AG04450 (cell line): ENCODE results near the gene CDH5. TPM values are rescaled to one million over a fixed set of nuclear protein-coding genes. Genes with fewer than 3 reads are reported as not detected.

ENCODE experiments used
- CTCF ChIA-PET: fragments of 300-600, 350-600 bp; formaldehyde crosslinking; extraction: SDS; loops from one replicate; lab custom pipeline; 2022; ENCODE audit warnings: antibody characterized with exemption, inconsistent platforms; lab: Charles Lee
- POLR2A ChIA-PET: fragments of 350-600 bp; formaldehyde crosslinking; extraction: SDS; loops from one replicate; lab custom pipeline; 2021; ENCODE audit warnings: antibody characterized with exemption, inconsistent platforms; lab: Yijun Ruan, JAX
- DNase-seq: peaks from one replicate; pipeline ENCODE4 v3.0.0-alpha.2; 2011; ENCODE audit warnings: low read depth, low spot score
- H3K27ac ChIP-seq: one replicate; pipeline ENCODE4 v1.5.1; 2012; ENCODE audit warnings: low read depth, low read length, control low read depth
- H3K27me3 ChIP-seq: one replicate; pipeline ENCODE4 v1.6.0; 2012; ENCODE audit warnings: low read length; ENCODE audit not compliant: control insufficient read depth, insufficient read depth
- H3K4me3 ChIP-seq: 2 replicates; pipeline ENCODE4 v1.5.1; 2011; ENCODE audit warnings: mild to moderate bottlenecking, low read depth, low read length, control low read depth
- H3K9me3 ChIP-seq: 2 replicates; pipeline ENCODE4 v1.5.1; 2012; ENCODE audit warnings: low read length; ENCODE audit not compliant: control insufficient read depth, insufficient read depth
- CTCF ChIP-seq: IDR thresholded peaks from 2 replicates; pipeline ENCODE4 v1.5.1; 2011; ENCODE audit warnings: low read depth, low read length, control low read depth, inconsistent platforms
- polyA plus RNA-seq: library from polyadenylated mRNA; depleted of rRNA; stranded (reverse); fragments of >200 nt; gene quantifications from 2 replicates; pipeline ENCODE4 v1.2.3, GENCODE V29; 2011

CDH5 gene
- polyA plus RNA-seq, 1 experiment = not detected

GRCh38 chr16:66426112-66427035 lies 59.9 kb downstream of the CDH5 start:
- ChIA-PET POLR2A (no interaction called here), CTCF (no interaction called here)
- no peak for DNase-seq
- peaks cover 66% of the 10 kb centered on the region for H3K27me3 ChIP-seq
- H3K27ac ChIP-seq = no peak overlapping the region
- peak overlapping the region; percentile 46 for H3K4me3 ChIP-seq
- H3K9me3 ChIP-seq = no peaks in the 10 kb centered on the region; the same call in 1 of the 2 replicates
- no peak for TF ChIP-seq CTCF

GRCh38 chr16:66427036-66427860 lies 60.8 kb downstream of the CDH5 start, which contains the start of gene BEAN1:
Gene BEAN1, plus strand, starts transcription at chr16:66427295. Its CDS starts 10,382 bp downstream, at chr16:66437677.
- H3K27ac ChIP-seq = no peak within 1 kb of the TSS
- no peak for TF ChIP-seq CTCF
- H3K27me3 ChIP-seq = peaks cover 69% of the 10 kb centered on the region
- peak within 1 kb of the TSS; percentile 46 for H3K4me3 ChIP-seq
- no peak for DNase-seq
- ChIA-PET POLR2A (no interaction called here), CTCF (no interaction called here)
- no peaks in the 10 kb centered on the region; the same call in 1 of the 2 replicates for H3K9me3 ChIP-seq

- Histone ChIP-seq H3K27me3 (peaks cover 73% of the 10 kb centered on the region), H3K9me3 (no peaks in the 10 kb centered on the region; the same call in 1 of the 2 replicates), H3K27ac (no peak overlapping the region), H3K4me3 (no peak overlapping the region)
- no peak for TF ChIP-seq CTCF
- DNase-seq = no peak
- ChIA-PET CTCF (no interaction called here), POLR2A (no interaction called here)
These were observed 61.6 kb downstream of the CDH5 start for GRCh38 chr16:66427871-66428681.

- Histone ChIP-seq H3K27ac (no peak overlapping the region), H3K9me3 (no peaks in the 10 kb centered on the region; the same call in 1 of the 2 replicates), H3K4me3 (no peak overlapping the region), H3K27me3 (peaks cover 67% of the 10 kb centered on the region)
- POLR2A ChIA-PET = no interaction called here
- CTCF ChIA-PET = no interaction called here
- no peak for TF ChIP-seq CTCF
- no peak for DNase-seq
These were observed 62.3 kb downstream of the CDH5 start for GRCh38 chr16:66428682-66429251.
